HG02885 (cell line): ENCODE results near the gene LIMS4.
"Not testable (repeated sequence)": the region's sequence is repeated elsewhere in the genome, so short reads cannot be mapped to it uniquely, and the experiment has no call there.

Source experiments
- ATAC-seq: cut with Tn5 transposase; IDR thresholded peaks from one replicate; pipeline ENCODE4 v1.9.1; 2021; ENCODE audit warnings: mild to moderate bottlenecking; ENCODE audit not compliant: unreplicated experiment, poor library complexity

Gene LIMS4

GRCh38 chr2:110472171-110473058 lies at the start of gene LIMS4:
Gene LIMS4, minus strand, starts transcription at chr2:110472816. Its CDS starts 38 bp downstream, at chr2:110472778.
- ATAC-seq: not testable (repeated sequence)

GRCh38 chr2:110499755-110500377 lies 27.2 kb upstream of the LIMS4 start:
- ATAC-seq: peak; percentile 90

GRCh38 chr2:110496027-110496426 lies 23.4 kb upstream of the LIMS4 start:
- not testable (repeated sequence) for ATAC-seq

GRCh38 chr2:110494488-110494887 lies 21.9 kb upstream of the LIMS4 start:
- not testable (repeated sequence) for ATAC-seq

- not testable (repeated sequence) for ATAC-seq
Observed at GRCh38 chr2:110488991-110489390, 16.4 kb upstream of the LIMS4 start.

- not testable (repeated sequence) for ATAC-seq
Observed at GRCh38 chr2:110482697-110483096, 10.1 kb upstream of the LIMS4 start.

GRCh38 chr2:110481200-110481599 lies 8.6 kb upstream of the LIMS4 start:
- ATAC-seq: peak; percentile 55

GRCh38 chr2:110480084-110480483 lies 7.5 kb upstream of the LIMS4 start:
- ATAC-seq: not testable (repeated sequence)

- ATAC-seq: not testable (repeated sequence)
Observed at GRCh38 chr2:110477370-110477769, 4.8 kb upstream of the LIMS4 start.

- not testable (repeated sequence) for ATAC-seq
Observed at GRCh38 chr2:110476952-110477351, 4.3 kb upstream of the LIMS4 start.

GRCh38 chr2:110475627-110476359 lies 3.2 kb upstream of the LIMS4 start:
- not testable (repeated sequence) for ATAC-seq

GRCh38 chr2:110474898-110475297 lies 2.3 kb upstream of the LIMS4 start:
- ATAC-seq: peak; percentile 99

GRCh38 chr2:110473059-110473358 lies 393 bp upstream of the LIMS4 start:
- not testable (repeated sequence) for ATAC-seq

- ATAC-seq: not testable (repeated sequence)
Observed at GRCh38 chr2:110468921-110469320, 3.7 kb downstream of the LIMS4 start.

- ATAC-seq: peak; percentile 88
Observed at GRCh38 chr2:110465312-110465711, 7.3 kb downstream of the LIMS4 start.

- ATAC-seq: not testable (repeated sequence)
Observed at GRCh38 chr2:110462458-110462857, 10.2 kb downstream of the LIMS4 start.

- not testable (repeated sequence) for ATAC-seq
Observed at GRCh38 chr2:110460318-110460717, 12.3 kb downstream of the LIMS4 start.

- ATAC-seq: not testable (repeated sequence)
Observed at GRCh38 chr2:110457214-110457590, 15.4 kb downstream of the LIMS4 start.

GRCh38 chr2:110456291-110457213 lies 16.1 kb downstream of the LIMS4 start:
- ATAC-seq: not testable (repeated sequence)
